GM21576 (cell line): Measurements from ENCODE around the gene ATP5F1C.

Source experiments
- ATAC-seq: cut with Tn5 transposase; IDR thresholded peaks from one replicate; pipeline ENCODE4 v1.9.1; 2021; ENCODE audit warnings: mild to moderate bottlenecking, moderate library complexity; ENCODE audit not compliant: unreplicated experiment

ATP5F1C gene

GRCh38 chr10:7836571-7836970 lies 48.6 kb downstream of the ATP5F1C start:
- no peak for ATAC-seq

DNA sequence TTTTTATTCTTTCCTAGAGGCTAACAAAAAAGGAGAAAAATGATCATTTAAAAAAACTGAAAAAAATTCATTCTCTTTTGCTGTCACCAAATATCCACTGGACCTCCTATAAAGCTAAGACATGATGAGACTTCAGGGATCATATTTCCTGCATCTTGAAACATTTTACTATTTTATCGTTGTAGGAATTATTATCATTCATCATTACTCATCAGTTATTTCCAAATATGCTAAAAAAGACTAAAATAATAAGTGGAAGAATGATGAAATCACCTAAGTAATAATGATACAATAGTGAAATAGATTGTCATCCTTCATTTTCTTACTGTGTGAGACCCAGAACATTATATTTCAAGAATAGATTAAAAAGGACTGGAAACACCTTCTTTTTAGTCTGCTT lies 58.6 kb downstream of the ATP5F1C start:
- no peak for ATAC-seq

GRCh38 chr10:7853226-7853842 lies 65.4 kb downstream of the ATP5F1C start:
- ATAC-seq: no peak

DNA sequence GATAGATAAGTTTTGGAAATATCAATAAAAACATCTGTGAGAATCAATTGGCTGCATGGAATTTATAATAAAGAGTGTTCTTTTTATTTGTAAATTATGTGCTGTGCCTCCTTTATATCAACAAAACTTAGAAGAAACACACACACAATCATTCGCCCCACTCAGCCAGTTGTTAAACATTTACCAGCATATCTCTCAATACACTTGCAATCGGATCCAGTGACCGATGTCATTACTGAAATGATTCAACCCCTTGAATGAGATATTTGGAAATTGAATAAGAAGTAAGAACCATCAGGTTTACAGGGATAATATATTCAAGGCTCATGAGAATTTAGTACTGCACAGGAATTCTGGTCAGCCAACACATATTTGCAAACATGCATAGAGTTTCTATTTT lies 65.9 kb downstream of the ATP5F1C start:
- ATAC-seq: no peak

GRCh38 chr10:7855205-7855604 lies 67.2 kb downstream of the ATP5F1C start:
- ATAC-seq: no peak

- no peak for ATAC-seq
Observed at GRCh38 chr10:7856678-7857077, 68.7 kb downstream of the ATP5F1C start.

DNA sequence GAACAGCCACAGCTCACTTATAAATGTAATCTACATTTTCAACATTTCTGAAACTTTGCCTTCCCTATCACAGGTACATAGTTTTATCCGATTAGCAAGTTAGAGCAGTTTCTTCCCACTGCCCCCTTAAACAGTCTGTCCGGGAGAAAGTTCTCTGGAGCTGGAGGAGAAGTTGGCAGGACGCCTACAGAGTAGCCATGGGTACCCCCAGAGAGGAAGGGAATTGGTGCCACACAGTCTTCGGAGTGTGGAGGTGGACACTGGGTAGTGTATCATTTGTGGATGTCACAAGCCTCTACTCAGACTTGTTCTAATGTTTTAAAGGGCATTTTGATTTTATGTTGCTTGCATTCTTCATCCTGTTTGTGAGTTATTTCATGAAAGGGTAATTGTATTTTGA lies 69.3 kb downstream of the ATP5F1C start:
- no peak for ATAC-seq
